CD14-positive monocyte (primary cell): ENCODE measurements around the gene PLEK2. TPM values are rescaled to one million over a fixed set of nuclear protein-coding genes. Genes with fewer than 3 reads are reported as not detected.

Experiments
- DNase-seq, 3 donors: peaks; one replicate each; pipeline ENCODE4 v3.0.0-alpha.2; 2011 to 2022
- H2AFZ ChIP-seq: 2 replicates; pipeline ENCODE4 v1.6.0; 2012; ENCODE audit warnings: mild to moderate bottlenecking, low read depth, low read length, inconsistent platforms; ENCODE audit not compliant: insufficient read depth, poor library complexity, severe bottlenecking
- H3K27ac ChIP-seq, 2 donors: 1 replicate in 1 of 2; 2 replicates in 1 of 2; pipeline ENCODE4 v1.5.1; 2012 to 2013; ENCODE audit warnings: low read length in 2 of 2, control low read depth in 1 of 2, inconsistent platforms in 1 of 2, low read depth in 1 of 2, mild to moderate bottlenecking in 1 of 2
- H3K27me3 ChIP-seq, 2 donors: one replicate each; pipeline versions ENCODE4 v1.6.0 to v1.6.1; 2011 to 2013; ENCODE audit warnings: low read length in 2 of 2; ENCODE audit not compliant: control insufficient read depth in 2 of 2, insufficient read depth in 2 of 2
- H3K36me3 ChIP-seq, 2 donors: replicated peaks in 1 of 2; 1 replicate in 1 of 2; 2 replicates in 1 of 2; pipeline versions ENCODE4 v1.5.1 to v1.6.1; 2012 to 2013; ENCODE audit warnings: low read length in 2 of 2, control low read depth in 1 of 2, inconsistent platforms in 1 of 2, mild to moderate bottlenecking in 1 of 2; ENCODE audit not compliant: insufficient read depth in 2 of 2, control insufficient read depth in 1 of 2
- H3K4me1 ChIP-seq, 2 donors: 1 replicate in 1 of 2; 2 replicates in 1 of 2; pipeline versions ENCODE4 v1.5.1 to v1.6.1; 2012 to 2013; ENCODE audit warnings: low read length in 2 of 2, control low read depth in 1 of 2, inconsistent platforms in 1 of 2, mild to moderate bottlenecking in 1 of 2, moderate library complexity in 1 of 2; ENCODE audit not compliant: insufficient read depth in 2 of 2, control insufficient read depth in 1 of 2
- H3K4me2 ChIP-seq: replicated peaks from 2 replicates; pipeline ENCODE3; 2012; ENCODE audit warnings: low read length, moderate library complexity, mild to moderate bottlenecking; ENCODE audit not compliant: poor library complexity, severe bottlenecking; ENCODE audit errors: extremely low read depth
- H3K4me3 ChIP-seq, 3 experiments: fragments of 200-600 bp in 1 of 3; sonication (generic) in 1 of 3; replicated peaks in 1 of 3; 1 replicate in 2 of 3; 2 replicates in 1 of 3; pipeline ENCODE4 v1.5.1; 2011 to 2013; ENCODE audit warnings: low read length in 3 of 3, mild to moderate bottlenecking in 3 of 3, control low read depth in 2 of 3, low read depth in 2 of 3, inconsistent platforms in 1 of 3, moderate library complexity in 1 of 3
- H3K79me2 ChIP-seq: 2 replicates; pipeline ENCODE4 v1.6.0; 2012; ENCODE audit warnings: mild to moderate bottlenecking, control low read depth, inconsistent platforms, low read length, moderate library complexity; ENCODE audit not compliant: insufficient read depth
- H3K9ac ChIP-seq: 2 replicates; pipeline ENCODE4 v1.6.0; 2017; ENCODE audit warnings: low read length, mild to moderate bottlenecking; ENCODE audit not compliant: insufficient read depth, poor library complexity, severe bottlenecking
- H3K9me3 ChIP-seq, 2 donors: replicated peaks in 1 of 2; 1 replicate in 1 of 2; 2 replicates in 1 of 2; pipeline versions ENCODE4 v1.5.1 to v1.6.1; 2012 to 2013; ENCODE audit warnings: low read length in 2 of 2, control low read depth in 1 of 2; ENCODE audit not compliant: control insufficient read depth in 1 of 2, insufficient read depth in 1 of 2
- H4K20me1 ChIP-seq: 2 replicates; pipeline ENCODE4 v1.6.0; 2012; ENCODE audit warnings: mild to moderate bottlenecking, low read length, control low read depth, moderate library complexity; ENCODE audit not compliant: insufficient read depth
- H3K27ac Mint-ChIP-seq, 7 donors: one replicate each; pipeline ENCODE4 v1.8.0; 2020; ENCODE audit warnings: mild to moderate bottlenecking in 7 of 7, mixed read lengths in 7 of 7, moderate library complexity in 6 of 7, inconsistent platforms in 2 of 7
- H3K27me3 Mint-ChIP-seq, 3 donors: one replicate each; pipeline ENCODE4 v1.8.0; 2021 to 2022; ENCODE audit warnings: low read depth in 3 of 3, mild to moderate bottlenecking in 3 of 3, mixed read lengths in 3 of 3, moderate library complexity in 3 of 3, inconsistent platforms in 1 of 3
- H3K36me3 Mint-ChIP-seq, 2 donors: one replicate each; pipeline ENCODE4 v1.8.0; 2020; ENCODE audit warnings: mixed read lengths in 2 of 2, inconsistent platforms in 1 of 2, mild to moderate bottlenecking in 1 of 2
- H3K4me1 Mint-ChIP-seq: one replicate; pipeline ENCODE4 v1.8.0; 2020; ENCODE audit warnings: mild to moderate bottlenecking, mixed read lengths
- H3K4me3 Mint-ChIP-seq, 2 donors: one replicate each; pipeline ENCODE4 v1.8.0; 2020; ENCODE audit warnings: mild to moderate bottlenecking in 2 of 2, mixed read lengths in 2 of 2, moderate library complexity in 1 of 2
- H3K9me3 Mint-ChIP-seq, 7 donors: one replicate each; pipeline ENCODE4 v1.8.0; 2020 to 2022; ENCODE audit warnings: mixed read lengths in 7 of 7, mild to moderate bottlenecking in 6 of 7, moderate library complexity in 6 of 7, inconsistent platforms in 2 of 7
- WGBS: methylation state at CpG from one replicate; pipeline ENCODE4 v1.1.5; 2013; ENCODE audit warnings: missing lambda C conversion rate; ENCODE audit not compliant: insufficient coverage; 5-methylcytosine and 5-hydroxymethylcytosine counted together
- intact Hi-C, 2 donors: fragments of 100-400 bp; cut with micrococcal nuclease; formaldehyde crosslinking; loops; one replicate each; pipeline versions ENCODE4 v1.15.0 to v1.15.1; 2023
- polyA plus RNA-seq, 3 donors: library from polyadenylated mRNA; depleted of rRNA in 1 of 3; unstranded in 2 of 3; stranded (reverse) in 1 of 3; fragments of 300-500 nt in 2 of 3; fragments of >200 nt in 1 of 3; fragmentation: Illumina TruSeq in 2 of 3; gene quantifications; 1 replicate in 2 of 3; 2 replicates in 1 of 3; pipeline ENCODE4 v1.2.3, GENCODE V29; 2012 to 2021
- TF ChIP-seq, protein P1 (sequence below): fragments of 200-600 bp; IDR thresholded peaks from one replicate; pipeline ENCODE4 v1.8.0; 2022; ENCODE audit warnings: antibody characterized with exemption, mild to moderate bottlenecking

The PLEK2 gene
- polyA plus RNA-seq, 3 donors = 0.20 TPM; not detected in 2

DNA sequence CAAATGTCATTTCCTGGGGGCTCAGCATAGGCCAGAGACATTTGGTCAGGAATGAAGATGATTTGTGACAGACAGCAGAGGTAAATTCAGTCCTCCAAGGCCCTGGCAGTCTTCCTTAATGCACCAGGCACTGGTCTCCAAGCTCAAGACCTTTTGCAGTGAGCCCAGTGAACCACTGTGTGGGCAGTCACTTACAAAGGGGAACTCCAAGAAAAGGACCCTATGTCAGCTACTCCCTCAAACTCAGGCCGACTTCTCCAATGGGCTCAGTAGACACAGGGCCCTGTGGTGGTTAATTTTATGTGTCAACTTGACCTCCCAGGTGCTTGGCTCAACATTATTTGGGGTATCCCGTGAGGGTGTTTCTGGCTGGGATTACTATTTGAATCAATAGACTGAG lies 29.3 kb upstream of the PLEK2 start:
- TF ChIP-seq, protein P1, sequence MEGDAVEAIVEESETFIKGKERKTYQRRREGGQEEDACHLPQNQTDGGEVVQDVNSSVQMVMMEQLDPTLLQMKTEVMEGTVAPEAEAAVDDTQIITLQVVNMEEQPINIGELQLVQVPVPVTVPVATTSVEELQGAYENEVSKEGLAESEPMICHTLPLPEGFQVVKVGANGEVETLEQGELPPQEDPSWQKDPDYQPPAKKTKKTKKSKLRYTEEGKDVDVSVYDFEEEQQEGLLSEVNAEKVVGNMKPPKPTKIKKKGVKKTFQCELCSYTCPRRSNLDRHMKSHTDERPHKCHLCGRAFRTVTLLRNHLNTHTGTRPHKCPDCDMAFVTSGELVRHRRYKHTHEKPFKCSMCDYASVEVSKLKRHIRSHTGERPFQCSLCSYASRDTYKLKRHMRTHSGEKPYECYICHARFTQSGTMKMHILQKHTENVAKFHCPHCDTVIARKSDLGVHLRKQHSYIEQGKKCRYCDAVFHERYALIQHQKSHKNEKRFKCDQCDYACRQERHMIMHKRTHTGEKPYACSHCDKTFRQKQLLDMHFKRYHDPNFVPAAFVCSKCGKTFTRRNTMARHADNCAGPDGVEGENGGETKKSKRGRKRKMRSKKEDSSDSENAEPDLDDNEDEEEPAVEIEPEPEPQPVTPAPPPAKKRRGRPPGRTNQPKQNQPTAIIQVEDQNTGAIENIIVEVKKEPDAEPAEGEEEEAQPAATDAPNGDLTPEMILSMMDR = no peak
- peaks cover 6 to 12% (median 12%) of the 10 kb centered on the region in 3 donors for H3K27me3 Mint-ChIP-seq
- no peaks in the 10 kb centered on the region for H3K9me3 Mint-ChIP-seq
- no peak overlapping the region for H2AFZ ChIP-seq
- DNase-seq = no peak
- H3K27me3 ChIP-seq = peaks cover 2 to 4% of the 10 kb centered on the region in 2 donors
- no peak overlapping the region for H3K4me2 ChIP-seq
- H3K27ac Mint-ChIP-seq = no peak overlapping the region
- no peak overlapping the region for H3K27ac ChIP-seq
- WGBS = no CpG with 5 or more reads among the region's 2 CpGs
- no peaks in the 10 kb centered on the region for H3K36me3 Mint-ChIP-seq
- no peak overlapping the region for H3K9ac ChIP-seq
- no peaks in the 10 kb centered on the region for H3K36me3 ChIP-seq
- H3K4me3 Mint-ChIP-seq = no peak overlapping the region
- H4K20me1 ChIP-seq = no peaks in the 10 kb centered on the region
- H3K4me1 Mint-ChIP-seq = no peaks in the 10 kb centered on the region
- intact Hi-C loops = no loop called here
- H3K4me1 ChIP-seq = no peaks in the 10 kb centered on the region
- no peaks in the 10 kb centered on the region for H3K79me2 ChIP-seq
- no peak overlapping the region for H3K4me3 ChIP-seq
- no peaks in the 10 kb centered on the region for H3K9me3 ChIP-seq

DNA sequence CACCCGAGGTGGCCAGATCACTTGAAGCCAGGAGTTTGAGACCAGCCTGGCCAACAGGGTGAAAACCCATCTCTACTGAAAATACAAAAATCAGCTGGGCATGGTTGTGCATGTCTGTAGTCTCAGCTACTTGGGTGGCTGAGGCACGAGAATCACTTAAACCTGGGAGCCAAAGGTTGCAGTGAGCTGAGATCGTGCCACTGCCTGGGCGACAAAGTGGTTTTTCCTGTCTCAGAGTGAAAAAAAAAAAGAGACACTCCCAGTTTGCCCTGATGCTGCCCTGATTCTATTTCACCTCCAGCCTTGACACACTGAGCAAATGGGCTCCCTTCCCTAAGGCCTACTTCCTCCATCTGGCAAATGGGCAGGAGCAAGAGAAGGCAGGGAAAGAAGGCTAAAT lies 28.5 kb upstream of the PLEK2 start:
- no peaks in the 10 kb centered on the region for H4K20me1 ChIP-seq
- peaks cover 2 to 4% of the 10 kb centered on the region in 2 donors for H3K27me3 ChIP-seq
- no peak overlapping the region for H3K27ac ChIP-seq
- no peaks in the 10 kb centered on the region for H3K9me3 ChIP-seq
- Mint-ChIP-seq H3K9me3 (no peaks in the 10 kb centered on the region), H3K4me3 (no peak overlapping the region), H3K27me3 (peaks cover 7 to 13% (median 12%) of the 10 kb centered on the region in 3 donors), H3K36me3 (no peaks in the 10 kb centered on the region), H3K4me1 (no peaks in the 10 kb centered on the region), H3K27ac (no peak overlapping the region)
- TF ChIP-seq, protein P1 = no peak
- 100% methylated on average over 4 of the region's 4 CpGs for WGBS
- no peaks in the 10 kb centered on the region for H3K36me3 ChIP-seq
- no peaks in the 10 kb centered on the region for H3K4me1 ChIP-seq
- H3K9ac ChIP-seq = no peak overlapping the region
- H3K4me2 ChIP-seq = no peak overlapping the region
- intact Hi-C loops = no loop called here
- no peaks in the 10 kb centered on the region for H3K79me2 ChIP-seq
- DNase-seq = no peak
- H3K4me3 ChIP-seq = no peak overlapping the region
- no peak overlapping the region for H2AFZ ChIP-seq
